GM12872 (cell line): Measurements from ENCODE around the gene BCLAF3.

Source experiments
- TF ChIP-seq, protein P1 (sequence below): IDR thresholded peaks from 3 replicates; pipeline ENCODE4 v1.5.1; 2011; ENCODE audit warnings: low read depth, mild to moderate bottlenecking, low read length, moderate library complexity; ENCODE audit not compliant: insufficient read depth

The BCLAF3 gene

GRCh38 chrX:19955306-19955705, 35.6 kb downstream of the BCLAF3 start:
- TF ChIP-seq, protein P1, sequence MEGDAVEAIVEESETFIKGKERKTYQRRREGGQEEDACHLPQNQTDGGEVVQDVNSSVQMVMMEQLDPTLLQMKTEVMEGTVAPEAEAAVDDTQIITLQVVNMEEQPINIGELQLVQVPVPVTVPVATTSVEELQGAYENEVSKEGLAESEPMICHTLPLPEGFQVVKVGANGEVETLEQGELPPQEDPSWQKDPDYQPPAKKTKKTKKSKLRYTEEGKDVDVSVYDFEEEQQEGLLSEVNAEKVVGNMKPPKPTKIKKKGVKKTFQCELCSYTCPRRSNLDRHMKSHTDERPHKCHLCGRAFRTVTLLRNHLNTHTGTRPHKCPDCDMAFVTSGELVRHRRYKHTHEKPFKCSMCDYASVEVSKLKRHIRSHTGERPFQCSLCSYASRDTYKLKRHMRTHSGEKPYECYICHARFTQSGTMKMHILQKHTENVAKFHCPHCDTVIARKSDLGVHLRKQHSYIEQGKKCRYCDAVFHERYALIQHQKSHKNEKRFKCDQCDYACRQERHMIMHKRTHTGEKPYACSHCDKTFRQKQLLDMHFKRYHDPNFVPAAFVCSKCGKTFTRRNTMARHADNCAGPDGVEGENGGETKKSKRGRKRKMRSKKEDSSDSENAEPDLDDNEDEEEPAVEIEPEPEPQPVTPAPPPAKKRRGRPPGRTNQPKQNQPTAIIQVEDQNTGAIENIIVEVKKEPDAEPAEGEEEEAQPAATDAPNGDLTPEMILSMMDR = no peak

GRCh38 chrX:19954335-19955096, 36.3 kb downstream of the BCLAF3 start:
- TF ChIP-seq, protein P1 = no peak

DNA sequence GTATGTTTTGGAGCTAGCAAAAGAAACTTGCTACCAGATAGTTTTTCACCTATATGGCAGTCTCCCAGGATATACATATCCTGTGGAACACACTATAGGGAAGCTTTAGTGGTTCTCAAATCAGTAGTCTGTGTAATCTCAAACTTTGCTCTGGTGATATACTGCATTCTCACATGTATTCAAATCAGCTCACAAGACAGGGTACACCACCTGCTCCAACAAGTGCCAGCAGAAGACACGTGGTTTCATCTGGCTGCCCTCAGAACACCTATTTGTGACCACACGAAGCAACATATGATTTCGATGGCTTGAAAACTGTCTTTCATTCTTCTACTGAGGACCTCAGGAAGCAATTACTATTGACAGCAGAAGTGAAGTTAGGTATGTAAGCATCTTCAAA, 37.7 kb downstream of the BCLAF3 start:
- TF ChIP-seq, protein P1 = no peak

GRCh38 chrX:19949340-19949739, 41.5 kb downstream of the BCLAF3 start:
- TF ChIP-seq, protein P1 = no peak

DNA sequence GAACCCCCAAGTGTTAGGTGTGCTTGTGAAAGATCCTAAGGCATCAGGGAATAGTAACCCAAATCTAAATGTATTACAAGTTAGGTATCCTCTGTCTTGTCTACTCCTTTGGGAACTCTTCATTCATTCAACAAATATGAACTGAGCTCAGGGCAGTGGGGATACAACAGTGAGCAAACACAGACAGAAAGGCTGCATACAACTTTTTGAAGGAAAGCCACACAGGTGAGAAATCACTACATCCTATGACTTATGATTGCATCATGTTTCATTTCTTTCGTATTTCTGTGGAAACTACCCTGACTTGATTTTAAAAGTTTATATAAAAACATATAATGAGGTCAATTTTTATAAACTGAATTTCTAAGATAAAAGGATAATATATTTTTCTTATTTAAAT, 43.2 kb downstream of the BCLAF3 start:
- TF ChIP-seq, protein P1 = no peak
